Heart left ventricle (tissue), 16 donors: ENCODE data around the gene PHAF1. TPM values are rescaled to one million over a fixed set of nuclear protein-coding genes. Genes with fewer than 3 reads are reported as not detected.
A peak's percentile ranks its signal among the peaks of the same experiment; 100 is the strongest.

Experiments
- ATAC-seq, 4 donors: fragments of 200-7000 bp; cut with Tn5 transposase; one replicate each; pipeline ENCODE4 v1.9.1; 2020 to 2022; ENCODE audit warnings: moderate library complexity in 4 of 4, mild to moderate bottlenecking in 3 of 4, moderate number of reproducible peaks in 1 of 4
- DNase-seq, 5 donors: peaks; one replicate each; pipeline ENCODE4 v3.0.0-alpha.2; 2020
- H3K27ac ChIP-seq, 12 donors: fragments of 200-600 bp; sonication (generic) in 4 of 12; one replicate each; pipeline versions ENCODE4 v1.5.0 to v1.8.0; 2016 to 2022; ENCODE audit warnings: mild to moderate bottlenecking in 2 of 12
- H3K27me3 ChIP-seq, 9 donors: fragments of 200-600 bp; sonication (generic) in 2 of 9; one replicate each; pipeline versions ENCODE4 v1.5.1 to v1.8.0; 2016 to 2022; ENCODE audit warnings: mild to moderate bottlenecking in 3 of 9
- H3K36me3 ChIP-seq, 9 donors: fragments of 200-600 bp; sonication (generic) in 2 of 9; one replicate each; pipeline versions ENCODE4 v1.5.0 to v1.8.0; 2018 to 2022; ENCODE audit warnings: mild to moderate bottlenecking in 2 of 9
- H3K4me1 ChIP-seq, 12 donors: fragments of 200-600 bp; sonication (generic) in 4 of 12; one replicate each; pipeline versions ENCODE4 v1.5.0 to v1.8.0; 2016 to 2022; ENCODE audit warnings: mild to moderate bottlenecking in 3 of 12
- H3K4me3 ChIP-seq, 12 donors: fragments of 200-600 bp; sonication (generic) in 4 of 12; one replicate each; pipeline versions ENCODE4 v1.5.0 to v1.8.0; 2017 to 2022; ENCODE audit warnings: mild to moderate bottlenecking in 9 of 12, moderate library complexity in 4 of 12
- H3K9me3 ChIP-seq, 12 donors: fragments of 200-600 bp; sonication (generic) in 4 of 12; one replicate each; pipeline versions ENCODE4 v1.5.0 to v1.8.0; 2016 to 2022; ENCODE audit warnings: mild to moderate bottlenecking in 1 of 12
- POLR2A ChIP-seq, 2 donors: fragments of 450-650 bp; IDR thresholded peaks; one replicate each; pipeline ENCODE4 v1.6.1; 2017; ENCODE audit warnings: antibody characterized with exemption in 2 of 2, mild to moderate bottlenecking in 2 of 2, moderate library complexity in 2 of 2
- WGBS, 4 donors: extraction: QIAGEN DNeasy Blood & Tissue Kit in 2 of 4; methylation state at CpG; one replicate each; pipeline versions ENCODE4 v1.1.5 to v1.1.7; 2013 to 2018; 5-methylcytosine and 5-hydroxymethylcytosine counted together
- intact Hi-C, 10 donors: fragments of 100-400 bp; cut with DNase I; formaldehyde crosslinking; loops; one replicate each; pipeline versions ENCODE4 v1.11.1 to v1.14.2; 2022
- polyA plus RNA-seq, 2 donors: library from polyadenylated mRNA; stranded (reverse); fragments of 200-250 nt; gene quantifications; one replicate each; pipeline ENCODE4 v1.2.3, GENCODE V29; 2013
- total RNA-seq, 9 donors: library from RNA; depleted of rRNA in 2 of 9; stranded (reverse); fragments of >200 nt in 2 of 9; fragmentation: NEBNext Ultra II Directional in 3 of 9; extraction: Animal tissue kit (Norgen Biotek cat#: 25700) in 3 of 9; gene quantifications; one replicate each; pipeline versions ENCODE4 v1.1.0 to v1.2.4, GENCODE V29; 2016 to 2023
- TF ChIP-seq, protein P1 (sequence below), 12 donors: fragments of 200-600 bp; sonication (generic) in 4 of 12; IDR thresholded peaks; one replicate each; pipeline versions ENCODE4 v1.5.0 to v1.8.0; 2018 to 2022; ENCODE audit warnings: antibody characterized with exemption in 12 of 12, mild to moderate bottlenecking in 5 of 12
- donor health status: ischemic (EF 13 %, LVEDD 7.1; RV severe dilation, severe dysfunction).
- donor health status: healthy with polysubstance abuse.
- donor health status: DM: no; HTN: yes; CAD: no.
- donor health status: DM: no; HTN: no; CAD: no.
- donor health status: ischemic (EF 25% LVEDD 6.9; RV normal size, moderate dysfunction).
- donor health status: ischemic (EF 25% LVEDD 5.7; RV mildly dilated, moderate dysfunction).
- donor health status: healthy.
- donor health status: DM: yes; HTN: yes; CAD: no.
- donor health status: ischemic (EF 35%, LVEDD 5.7; RV mildly dilated, moderate dysfunction).
- donor health status: nonischemic (EF 11% LVEDD 7.7; RV severe dilation, severe dysfunction).
- donor health status: DM: yes; HTN: yes; CAD: no.
- donor health status: PGD.
- donor health status: ischemic (EF 29% LVEDD 5.4; RV normal size, mild dysfunction).
- donor health status: nonischemic (EF 23%, LVEDD 6.1; RV moderate dilation, normal function).

The PHAF1 gene
- total and polyA plus RNA-seq, 11 donors = 5.6 to 17.8 (median 11.6) TPM

DNA sequence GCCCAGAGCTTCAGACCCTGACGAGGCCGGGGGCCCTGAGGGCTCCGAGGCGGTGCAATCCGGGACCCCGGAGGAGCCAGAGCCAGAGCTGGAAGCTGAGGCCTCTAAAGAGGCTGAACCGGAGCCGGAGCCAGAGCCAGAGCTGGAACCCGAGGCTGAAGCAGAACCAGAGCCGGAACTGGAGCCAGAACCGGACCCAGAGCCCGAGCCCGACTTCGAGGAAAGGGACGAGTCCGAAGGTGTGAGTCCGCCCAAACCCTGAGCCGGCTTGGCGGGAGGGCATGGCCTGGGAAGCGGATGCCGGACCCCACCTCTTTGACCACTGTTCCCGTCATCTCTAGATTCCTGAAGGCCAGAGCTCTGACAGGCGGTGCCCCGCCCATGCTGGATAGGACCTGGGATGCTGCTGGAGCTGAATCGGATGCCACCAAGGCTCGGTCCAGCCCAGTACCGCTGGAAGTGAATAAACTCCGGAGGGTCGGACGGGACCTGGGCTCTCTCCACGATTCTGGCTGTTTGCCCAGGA is 65.0 kb downstream of the PHAF1 start:
- Histone ChIP-seq H3K27me3 (peaks cover 0 to 4% (median 0%) of the 10 kb centered on the region in 9 donors), H3K4me3 (peak overlapping the region; percentile 4 to 65 (median 53)), H3K4me1 (peaks cover 5 to 64% (median 51%) of the 10 kb centered on the region in 12 donors), H3K9me3 (no peaks in the 10 kb centered on the region), H3K27ac (peak overlapping the region in 11 of 12 donors; percentile 80 to 97 (median 92)), H3K36me3 (peaks cover 0 to 13% (median 0%) of the 10 kb centered on the region in 9 donors)
- ATAC-seq (no peak), DNase-seq (no peak)
- TF ChIP-seq, protein P1, sequence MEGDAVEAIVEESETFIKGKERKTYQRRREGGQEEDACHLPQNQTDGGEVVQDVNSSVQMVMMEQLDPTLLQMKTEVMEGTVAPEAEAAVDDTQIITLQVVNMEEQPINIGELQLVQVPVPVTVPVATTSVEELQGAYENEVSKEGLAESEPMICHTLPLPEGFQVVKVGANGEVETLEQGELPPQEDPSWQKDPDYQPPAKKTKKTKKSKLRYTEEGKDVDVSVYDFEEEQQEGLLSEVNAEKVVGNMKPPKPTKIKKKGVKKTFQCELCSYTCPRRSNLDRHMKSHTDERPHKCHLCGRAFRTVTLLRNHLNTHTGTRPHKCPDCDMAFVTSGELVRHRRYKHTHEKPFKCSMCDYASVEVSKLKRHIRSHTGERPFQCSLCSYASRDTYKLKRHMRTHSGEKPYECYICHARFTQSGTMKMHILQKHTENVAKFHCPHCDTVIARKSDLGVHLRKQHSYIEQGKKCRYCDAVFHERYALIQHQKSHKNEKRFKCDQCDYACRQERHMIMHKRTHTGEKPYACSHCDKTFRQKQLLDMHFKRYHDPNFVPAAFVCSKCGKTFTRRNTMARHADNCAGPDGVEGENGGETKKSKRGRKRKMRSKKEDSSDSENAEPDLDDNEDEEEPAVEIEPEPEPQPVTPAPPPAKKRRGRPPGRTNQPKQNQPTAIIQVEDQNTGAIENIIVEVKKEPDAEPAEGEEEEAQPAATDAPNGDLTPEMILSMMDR (IDR thresholded peaks at IDR 0.05) = no peak
- TF ChIP-seq POLR2A (IDR thresholded peaks at IDR 0.05) = no peak
- WGBS, 4 donors = 46 to 63% (median 54%) methylated on average over 25 to 31 of the region's 31 CpGs
- intact Hi-C loops = loop anchor here in 3 of 10 donors (5.0 to 10.0 kb wide), 2 partner anchors 60 to 73 kb away; partner anchors contain the start of genes FHOD1 (in 2 of the 3) and SLC9A5 (in 2 of the 3)

DNA sequence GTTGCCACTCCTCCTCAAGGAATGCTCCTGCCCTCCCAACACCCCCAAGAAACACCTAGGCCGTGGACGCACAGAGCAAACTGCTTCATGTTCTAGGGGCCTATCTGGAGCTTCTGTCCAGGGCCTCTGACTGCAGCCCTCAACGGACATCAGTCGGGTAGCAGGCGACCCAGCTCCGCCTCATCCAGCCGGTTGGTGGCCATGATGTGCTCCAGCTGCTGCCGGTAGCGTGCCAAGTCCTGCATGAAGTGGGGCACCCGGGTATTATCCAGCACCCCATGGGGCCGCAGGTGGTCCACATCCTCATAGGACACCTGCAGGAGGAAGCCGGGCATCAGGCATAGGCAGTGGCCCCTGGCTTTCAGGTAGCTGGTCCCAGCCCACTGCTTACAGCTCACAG is 66.9 kb downstream of the PHAF1 start:
- ATAC-seq (no peak), DNase-seq (no peak)
- Histone ChIP-seq H3K27me3 (peaks cover 0 to 4% (median 0%) of the 10 kb centered on the region in 9 donors), H3K27ac (no peak overlapping the region), H3K4me1 (peaks cover 5 to 50% (median 35%) of the 10 kb centered on the region in 12 donors), H3K9me3 (no peaks in the 10 kb centered on the region), H3K4me3 (no peak overlapping the region), H3K36me3 (peaks cover 0 to 13% (median 0%) of the 10 kb centered on the region in 9 donors)
- intact Hi-C loops = loop anchor here in 1 of 10 donors (10.0 kb wide), 1 partner anchor 62 kb away; no protein-coding TSS in a partner anchor
- TF ChIP-seq POLR2A (IDR thresholded peaks at IDR 0.05) = no peak
- TF ChIP-seq, protein P1 (IDR thresholded peaks at IDR 0.05) = no peak
- WGBS, 4 donors = 88 to 93% (median 93%) methylated on average over 10 to 12 of the region's 12 CpGs

DNA sequence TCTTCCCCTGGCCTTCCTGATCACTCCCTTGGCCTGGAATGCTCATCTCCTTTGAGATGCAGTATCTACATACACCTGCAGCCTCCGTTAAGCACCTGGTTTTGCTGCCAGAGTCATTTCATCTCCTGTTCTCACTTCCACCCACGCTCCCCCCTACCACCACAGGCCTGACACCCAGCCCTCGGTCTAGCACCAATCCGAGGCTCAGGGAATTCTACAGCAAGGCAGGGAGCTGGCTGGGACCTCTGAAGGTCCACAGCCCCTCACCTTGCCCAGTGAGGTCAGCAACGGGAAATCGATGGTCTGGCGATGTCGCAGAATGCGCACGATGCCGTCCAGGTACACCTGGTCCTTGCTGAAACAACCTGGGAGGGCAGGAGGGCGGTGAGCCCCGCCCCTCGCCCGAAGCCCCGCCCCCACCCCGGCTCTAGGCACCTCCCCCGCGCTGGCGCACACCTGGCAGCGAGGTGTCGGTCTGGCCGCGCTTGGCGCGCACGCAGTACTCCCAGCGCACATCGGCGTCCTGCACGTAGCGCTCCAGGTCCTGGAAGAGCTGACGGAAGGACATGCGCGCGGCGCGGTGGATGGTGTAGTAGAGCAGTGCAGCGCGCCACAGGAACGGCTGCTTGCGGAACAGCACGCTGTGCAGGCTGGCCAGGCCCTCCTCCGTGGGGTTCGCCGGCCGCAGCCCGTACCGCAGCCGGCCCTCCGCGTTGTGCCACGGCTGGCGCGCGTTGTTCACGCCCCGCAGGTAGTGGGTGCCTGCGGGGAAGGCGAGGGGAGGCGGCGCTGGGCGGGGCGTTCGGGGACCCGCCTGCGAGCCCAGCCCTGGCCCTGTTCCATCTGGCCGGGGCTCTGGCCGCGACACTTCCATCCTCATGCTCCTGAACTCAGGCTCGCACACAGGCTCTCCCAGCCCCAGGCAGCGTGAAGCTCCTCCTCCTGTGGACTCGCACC is 68.3 kb downstream of the PHAF1 start:
- Histone ChIP-seq H3K4me1 (peaks cover 5 to 61% (median 36%) of the 10 kb centered on the region in 12 donors), H3K9me3 (no peaks in the 10 kb centered on the region), H3K27me3 (peaks cover 0 to 4% (median 0%) of the 10 kb centered on the region in 9 donors), H3K4me3 (peak overlapping the region; percentile 10 to 63 (median 50)), H3K36me3 (peaks cover 0 to 13% (median 0%) of the 10 kb centered on the region in 9 donors), H3K27ac (peak overlapping the region in 8 of 12 donors; percentile 6 to 77 (median 41))
- intact Hi-C loops = loop anchor here in 1 of 10 donors (10.0 kb wide), 1 partner anchor 63 kb away; no protein-coding TSS in a partner anchor
- ATAC-seq (peak in 3 of 4 donors; percentile 23 to 42 (median 38)), DNase-seq (peak in 2 of 5 donors; percentile 70 to 71)
- 6 to 30% (median 17%) methylated on average over 16 to 73 of the region's 73 CpGs for WGBS, 4 donors
- TF ChIP-seq, protein P1 (IDR thresholded peaks at IDR 0.05) = no peak
- TF ChIP-seq POLR2A (IDR thresholded peaks at IDR 0.05) = no peak
